ENCODE data around the gene RHPN2. TPM values are rescaled to one million over a fixed set of nuclear protein-coding genes. Genes with fewer than 3 reads are reported as not detected.
A peak's percentile ranks its signal among the peaks of the same experiment; 100 is the strongest.
"Not testable (repeated sequence)": the region's sequence is repeated elsewhere in the genome, so short reads cannot be mapped to it uniquely, and the experiment has no call there.

Gene RHPN2
- polyA plus RNA-seq, 1 donor, result 20.4 TPM

GRCh38 chr19:32977813-32978212 is 86.9 kb downstream of the RHPN2 start:
- DNase-seq, result not testable (repeated sequence)

- no peak for DNase-seq
These were observed 87.4 kb downstream of the RHPN2 start for GRCh38 chr19:32977280-32977679.

- peak; percentile 61 for DNase-seq
These were observed 88.4 kb downstream of the RHPN2 start for GRCh38 chr19:32976223-32976805.

- peak; percentile 100 for DNase-seq
These were observed 92.8 kb downstream of the RHPN2 start, which contains the start of the genes CEP89 and FAAP24 for GRCh38 chr19:32971715-32972540. Gene CEP89 (minus strand): TSS chr19:32971958. CDS start chr19:32971874, 84 bp downstream. Gene FAAP24 (plus strand): TSS chr19:32972242. CDS start chr19:32973197, 955 bp downstream.

- DNase-seq, result no peak
These were observed 93.6 kb downstream of the RHPN2 start for GRCh38 chr19:32971012-32971595.

GRCh38 chr19:32969549-32969948 is 95.1 kb downstream of the RHPN2 start:
- DNase-seq, result no peak

- DNase-seq, result no peak
These were observed 97.9 kb downstream of the RHPN2 start for GRCh38 chr19:32966750-32967149.

- no peak for DNase-seq
These were observed 119.4 kb downstream of the RHPN2 start for GRCh38 chr19:32945260-32945659.

- DNase-seq, result peak; percentile 29
These were observed 123.4 kb downstream of the RHPN2 start for GRCh38 chr19:32941273-32941672.

- no peak for DNase-seq
These were observed 128.6 kb downstream of the RHPN2 start for GRCh38 chr19:32936065-32936464.

GRCh38 chr19:32935629-32936028 is 129.1 kb downstream of the RHPN2 start:
- DNase-seq, result no peak

- DNase-seq, result no peak
These were observed 131.1 kb downstream of the RHPN2 start for GRCh38 chr19:32933571-32933970.

- DNase-seq, result no peak
These were observed 134.1 kb downstream of the RHPN2 start for GRCh38 chr19:32930567-32930966.

- no peak for DNase-seq
These were observed 135.9 kb downstream of the RHPN2 start for GRCh38 chr19:32928806-32929205.

Other genes starting within 250 kb of the RHPN2 start
- gene SLC7A9, start 195.1 kb downstream of the RHPN2 start, polyA plus RNA-seq (ENCODE audit: insufficient read length), result 15.4 TPM
- gene CEP89, start 92.9 kb downstream of the RHPN2 start, polyA plus RNA-seq (ENCODE audit: insufficient read length), result 38.3 TPM
- gene FAAP24, start 92.6 kb downstream of the RHPN2 start, polyA plus RNA-seq (ENCODE audit: insufficient read length), result 3.6 TPM
- 17.3 TPM for gene GPATCH1, start 16.3 kb upstream of the RHPN2 start, polyA plus RNA-seq (ENCODE audit: insufficient read length)
- 2.0 TPM for gene WDR88, start 67.2 kb upstream of the RHPN2 start, polyA plus RNA-seq (ENCODE audit: insufficient read length)
- 16.3 TPM for gene LRP3, start 129.4 kb upstream of the RHPN2 start, polyA plus RNA-seq (ENCODE audit: insufficient read length)
- gene SLC7A10, start 161.0 kb upstream of the RHPN2 start, polyA plus RNA-seq (ENCODE audit: insufficient read length), result 0.47 TPM
- gene CEBPA, start 237.6 kb upstream of the RHPN2 start, polyA plus RNA-seq (ENCODE audit: insufficient read length), result 4.3 TPM

Data from left kidney (tissue), 2 donors.